Activated CD8-positive, alpha-beta T cell treated with anti-CD3 and anti-CD28 coated beads for 36 hours (primary cell): ENCODE data around the gene OGFR. TPM values are rescaled to one million over a fixed set of nuclear protein-coding genes. Genes with fewer than 3 reads are reported as not detected.

ENCODE experiments used
- ATAC-seq: fragments of 200-7000 bp; cut with Tn5 transposase; one replicate; pipeline ENCODE4 v1.10.0; 2021; ENCODE audit warnings: mild to moderate bottlenecking, moderate library complexity
- CTCF ChIA-PET: fragments of 350-600 bp; sonication (Branson Sonifier 250); formaldehyde crosslinking; loops from one replicate; lab custom pipeline; 2021; ENCODE audit warnings: antibody characterized with exemption; lab: Charles Lee
- POLR2A ChIA-PET: fragments of 350-600 bp; sonication (Branson Sonifier 250); formaldehyde crosslinking; loops from one replicate; lab custom pipeline; 2021; ENCODE audit warnings: antibody characterized with exemption; lab: Charles Lee
- DNase-seq: peaks from one replicate; pipeline ENCODE4 v3.0.0-alpha.2; 2020
- H3K27ac Mint-ChIP-seq: one replicate; pipeline ENCODE4 v1.8.0; 2021; ENCODE audit warnings: mild to moderate bottlenecking, mixed read lengths
- H3K27me3 Mint-ChIP-seq: one replicate; pipeline ENCODE4 v1.8.0; 2021; ENCODE audit warnings: mixed read lengths
- H3K36me3 Mint-ChIP-seq: one replicate; pipeline ENCODE4 v1.8.0; 2021; ENCODE audit warnings: low read depth, mixed read lengths
- H3K4me1 Mint-ChIP-seq: one replicate; pipeline ENCODE4 v1.8.0; 2021; ENCODE audit warnings: low read depth, mixed read lengths
- H3K4me3 Mint-ChIP-seq: one replicate; pipeline ENCODE4 v1.8.0; 2021; ENCODE audit warnings: mild to moderate bottlenecking, moderate library complexity, mixed read lengths
- H3K9me3 Mint-ChIP-seq: one replicate; pipeline ENCODE4 v1.8.0; 2021; ENCODE audit warnings: mixed read lengths
- intact Hi-C: fragments of 100-400 bp; cut with micrococcal nuclease; formaldehyde crosslinking; loops from one replicate; pipeline ENCODE4 v1.10.0; 2022
- total RNA-seq, 2 experiments: library from RNA; stranded (reverse); gene quantifications; one replicate each; pipeline ENCODE4 v1.2.3, GENCODE V29; 2021
- TF ChIP-seq, protein P1 (sequence below): fragments of 200-600 bp; IDR thresholded peaks from one replicate; pipeline ENCODE4 v1.8.0; 2022; ENCODE audit warnings: antibody characterized with exemption, mild to moderate bottlenecking

Gene OGFR
- total RNA-seq, 2 experiments from 2014 or later = 53.6 to 55.2 TPM

DNA sequence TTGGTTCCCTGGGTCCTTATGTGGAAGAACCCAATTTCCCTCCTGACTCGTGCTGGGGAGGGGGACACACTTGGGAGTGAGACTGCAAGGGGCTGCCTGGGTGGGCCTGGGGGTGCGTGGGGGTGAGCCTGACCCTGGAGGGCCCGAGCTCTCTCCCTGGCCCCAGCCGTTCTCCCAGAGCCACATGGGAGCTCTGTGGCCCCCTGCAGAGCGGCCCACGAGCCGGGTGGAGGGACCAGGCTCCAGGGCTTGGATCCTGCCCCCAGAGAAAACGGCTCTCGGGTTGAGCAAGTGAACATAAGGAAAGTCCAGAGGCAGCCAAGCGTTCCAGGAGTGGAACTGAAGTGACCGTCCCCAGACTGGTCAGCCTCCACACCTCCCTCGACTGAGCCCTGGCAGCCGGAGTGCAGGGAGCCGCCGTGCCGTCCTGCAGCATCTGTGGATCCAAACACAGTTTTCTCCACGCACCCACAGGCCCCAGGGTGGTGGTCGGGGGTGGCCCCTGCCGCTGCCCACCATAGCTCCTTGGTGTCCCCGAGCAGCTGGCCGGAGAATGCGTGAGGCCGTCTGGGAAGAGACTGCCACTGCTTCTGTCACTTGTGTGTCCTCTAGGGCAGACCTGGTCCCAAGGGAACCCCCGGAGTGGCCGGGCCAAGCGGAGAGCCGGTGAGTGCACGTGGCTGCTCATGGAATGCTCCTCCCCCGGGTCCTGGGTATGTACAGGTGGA lies 22.8 kb downstream of the OGFR start:
- DNase-seq (no peak), ATAC-seq (no peak)
- Mint-ChIP-seq H3K4me1 (no peaks in the 10 kb centered on the region), H3K9me3 (no peaks in the 10 kb centered on the region), H3K27me3 (no peaks in the 10 kb centered on the region), H3K36me3 (no peaks in the 10 kb centered on the region), H3K4me3 (no peak overlapping the region), H3K27ac (no peak overlapping the region)
- ChIA-PET CTCF (no interaction called here), POLR2A (no interaction called here)
- TF ChIP-seq, protein P1, sequence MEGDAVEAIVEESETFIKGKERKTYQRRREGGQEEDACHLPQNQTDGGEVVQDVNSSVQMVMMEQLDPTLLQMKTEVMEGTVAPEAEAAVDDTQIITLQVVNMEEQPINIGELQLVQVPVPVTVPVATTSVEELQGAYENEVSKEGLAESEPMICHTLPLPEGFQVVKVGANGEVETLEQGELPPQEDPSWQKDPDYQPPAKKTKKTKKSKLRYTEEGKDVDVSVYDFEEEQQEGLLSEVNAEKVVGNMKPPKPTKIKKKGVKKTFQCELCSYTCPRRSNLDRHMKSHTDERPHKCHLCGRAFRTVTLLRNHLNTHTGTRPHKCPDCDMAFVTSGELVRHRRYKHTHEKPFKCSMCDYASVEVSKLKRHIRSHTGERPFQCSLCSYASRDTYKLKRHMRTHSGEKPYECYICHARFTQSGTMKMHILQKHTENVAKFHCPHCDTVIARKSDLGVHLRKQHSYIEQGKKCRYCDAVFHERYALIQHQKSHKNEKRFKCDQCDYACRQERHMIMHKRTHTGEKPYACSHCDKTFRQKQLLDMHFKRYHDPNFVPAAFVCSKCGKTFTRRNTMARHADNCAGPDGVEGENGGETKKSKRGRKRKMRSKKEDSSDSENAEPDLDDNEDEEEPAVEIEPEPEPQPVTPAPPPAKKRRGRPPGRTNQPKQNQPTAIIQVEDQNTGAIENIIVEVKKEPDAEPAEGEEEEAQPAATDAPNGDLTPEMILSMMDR = no peak
- intact Hi-C loops = no loop called here

DNA sequence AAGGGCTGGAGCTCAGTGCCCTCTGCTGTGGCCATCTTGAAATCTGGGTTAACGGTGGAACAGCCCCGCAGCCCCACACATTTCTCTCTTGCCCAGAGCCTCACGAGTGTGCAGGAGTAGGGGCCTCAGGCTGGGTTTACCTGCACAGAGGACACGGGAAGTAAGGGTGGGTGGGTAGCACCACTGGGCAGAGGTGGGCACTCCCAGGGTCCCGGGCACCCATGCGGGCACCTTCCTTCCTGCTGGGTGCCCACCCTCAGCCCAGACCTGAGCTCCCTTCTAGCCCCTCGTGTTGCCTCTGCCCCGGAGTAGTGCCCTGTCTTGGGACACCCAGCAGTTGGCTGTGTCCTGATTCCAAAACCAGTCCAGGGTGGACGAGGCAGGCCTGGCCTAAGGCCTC lies 23.4 kb downstream of the OGFR start:
- Mint-ChIP-seq H3K9me3 (no peaks in the 10 kb centered on the region), H3K4me1 (no peaks in the 10 kb centered on the region), H3K4me3 (no peak overlapping the region), H3K36me3 (no peaks in the 10 kb centered on the region), H3K27me3 (no peaks in the 10 kb centered on the region), H3K27ac (no peak overlapping the region)
- POLR2A ChIA-PET = no interaction called here
- TF ChIP-seq, protein P1 = no peak
- intact Hi-C loops = no loop called here
- CTCF ChIA-PET = no interaction called here
- DNase-seq = no peak
- no peak for ATAC-seq

DNA sequence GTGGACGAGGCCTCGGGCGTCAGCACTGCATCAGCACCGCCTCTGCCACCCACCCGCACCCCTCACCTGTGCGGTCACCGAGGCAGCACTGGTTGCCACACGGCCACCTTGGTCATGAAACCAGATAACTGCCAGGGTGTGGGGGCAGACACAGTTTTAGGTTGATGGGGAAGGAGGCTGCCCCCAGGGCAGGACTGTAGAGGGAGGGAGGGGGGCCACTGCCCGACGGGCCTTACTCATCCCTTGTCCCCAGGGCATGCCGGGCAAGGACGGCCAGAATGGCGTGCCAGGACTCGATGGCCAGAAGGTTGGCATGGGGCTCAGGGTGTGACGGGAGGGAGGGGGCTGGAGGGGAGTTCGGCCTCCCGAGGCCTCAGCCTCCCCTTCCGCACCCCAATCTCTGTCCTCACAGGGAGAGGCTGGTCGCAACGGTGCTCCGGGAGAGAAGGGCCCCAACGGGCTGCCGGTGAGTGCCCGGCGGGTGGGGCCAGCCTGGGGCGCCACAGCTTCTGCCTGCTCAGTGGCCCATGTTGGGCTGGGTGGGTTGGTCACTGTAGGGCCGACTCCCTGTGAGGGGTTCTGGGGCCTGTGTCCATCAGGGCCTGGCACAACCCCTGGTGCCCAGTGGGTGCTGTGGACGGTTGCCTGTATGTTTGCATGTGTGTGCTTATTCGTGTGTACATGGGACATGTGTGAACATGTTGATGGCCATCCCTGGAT lies 24.0 kb downstream of the OGFR start:
- no peak for ATAC-seq
- intact Hi-C loops = no loop called here
- no peaks in the 10 kb centered on the region for H3K36me3 Mint-ChIP-seq
- H3K27me3 Mint-ChIP-seq = no peaks in the 10 kb centered on the region
- no peak overlapping the region for H3K4me3 Mint-ChIP-seq
- POLR2A ChIA-PET = interaction anchor here (1.0 kb wide), 1 partner anchor 14 kb away, joined by 3 read pairs; no protein-coding TSS in a partner anchor
- CTCF ChIA-PET = no interaction called here
- H3K27ac Mint-ChIP-seq = no peak overlapping the region
- no peaks in the 10 kb centered on the region for H3K9me3 Mint-ChIP-seq
- DNase-seq = no peak
- H3K4me1 Mint-ChIP-seq = no peaks in the 10 kb centered on the region
- TF ChIP-seq, protein P1 = no peak

DNA sequence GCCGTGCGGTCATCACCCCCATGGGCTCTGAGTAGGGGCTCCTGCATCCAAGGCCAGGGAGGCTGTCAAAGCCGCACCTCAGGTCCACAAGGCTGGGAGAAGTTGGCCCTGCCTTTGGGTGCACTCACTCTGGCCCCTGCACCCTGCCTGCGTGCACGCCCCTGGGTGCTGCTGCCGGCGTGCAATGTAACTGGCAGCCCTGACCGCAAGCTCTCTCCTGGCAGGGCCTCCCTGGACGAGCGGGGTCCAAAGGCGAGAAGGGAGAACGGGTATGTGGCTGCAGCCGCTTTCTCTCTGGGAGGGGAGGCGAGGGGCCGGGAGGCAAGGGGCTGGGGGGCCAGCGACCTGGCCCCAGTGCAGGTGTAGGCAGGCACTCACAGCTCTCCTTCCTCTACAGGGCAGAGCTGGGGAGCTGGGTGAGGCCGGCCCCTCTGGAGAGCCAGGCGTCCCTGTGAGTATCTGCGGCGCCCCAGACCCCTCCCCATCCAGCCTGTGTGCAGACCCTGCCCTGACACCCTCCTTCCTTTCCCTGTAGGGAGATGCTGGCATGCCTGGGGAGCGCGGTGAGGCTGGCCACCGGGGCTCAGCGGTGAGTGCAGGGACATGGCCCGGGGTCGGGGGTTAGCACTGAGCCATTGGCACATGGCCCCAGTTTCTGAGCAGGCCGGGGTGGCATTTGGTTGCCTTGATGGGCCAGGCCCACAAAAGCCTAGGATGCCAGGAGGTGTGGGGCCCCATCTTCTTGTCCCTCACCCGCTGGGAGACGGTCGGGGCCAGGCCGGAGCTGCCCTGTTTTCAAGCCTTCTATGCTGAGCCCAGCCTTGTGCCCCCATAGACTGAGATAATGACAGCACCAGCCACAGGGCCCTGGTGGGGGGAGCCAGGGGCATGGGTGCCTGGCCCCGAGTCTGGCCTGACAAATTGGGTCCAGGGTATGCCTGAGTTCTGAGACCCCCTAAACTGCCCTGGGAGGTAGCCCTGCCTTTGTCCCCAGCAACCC lies 24.9 kb downstream of the OGFR start:
- TF ChIP-seq, protein P1 = no peak
- ChIA-PET CTCF (no interaction called here), POLR2A (interaction anchor here (1.0 kb wide), 1 partner anchor 15 kb away, joined by 3 read pairs; no protein-coding TSS in a partner anchor)
- DNase-seq = no peak
- ATAC-seq = no peak
- Mint-ChIP-seq H3K9me3 (no peaks in the 10 kb centered on the region), H3K27me3 (no peaks in the 10 kb centered on the region), H3K27ac (no peak overlapping the region), H3K4me3 (no peak overlapping the region), H3K36me3 (no peaks in the 10 kb centered on the region), H3K4me1 (no peaks in the 10 kb centered on the region)
- intact Hi-C loops = no loop called here
